Tibial nerve (tissue), 3 donors: ENCODE data around the gene GCNT4.

ENCODE experiments used
- CTCF ChIP-seq, 5 experiments: fragments of 200-600 bp in 3 of 5; fragments of 450-650 bp in 2 of 5; sonication (generic) in 3 of 5; IDR thresholded peaks; one replicate each; pipeline ENCODE4 v1.5.1; 2016 to 2019; ENCODE audit warnings: antibody characterized with exemption in 5 of 5, mild to moderate bottlenecking in 3 of 5, moderate library complexity in 2 of 5
- POLR2A ChIP-seq, 2 donors: fragments of 450-650 bp; IDR thresholded peaks; one replicate each; pipeline ENCODE4 v1.6.1; 2017; ENCODE audit warnings: antibody characterized with exemption in 2 of 2, mild to moderate bottlenecking in 2 of 2, moderate library complexity in 2 of 2

DNA sequence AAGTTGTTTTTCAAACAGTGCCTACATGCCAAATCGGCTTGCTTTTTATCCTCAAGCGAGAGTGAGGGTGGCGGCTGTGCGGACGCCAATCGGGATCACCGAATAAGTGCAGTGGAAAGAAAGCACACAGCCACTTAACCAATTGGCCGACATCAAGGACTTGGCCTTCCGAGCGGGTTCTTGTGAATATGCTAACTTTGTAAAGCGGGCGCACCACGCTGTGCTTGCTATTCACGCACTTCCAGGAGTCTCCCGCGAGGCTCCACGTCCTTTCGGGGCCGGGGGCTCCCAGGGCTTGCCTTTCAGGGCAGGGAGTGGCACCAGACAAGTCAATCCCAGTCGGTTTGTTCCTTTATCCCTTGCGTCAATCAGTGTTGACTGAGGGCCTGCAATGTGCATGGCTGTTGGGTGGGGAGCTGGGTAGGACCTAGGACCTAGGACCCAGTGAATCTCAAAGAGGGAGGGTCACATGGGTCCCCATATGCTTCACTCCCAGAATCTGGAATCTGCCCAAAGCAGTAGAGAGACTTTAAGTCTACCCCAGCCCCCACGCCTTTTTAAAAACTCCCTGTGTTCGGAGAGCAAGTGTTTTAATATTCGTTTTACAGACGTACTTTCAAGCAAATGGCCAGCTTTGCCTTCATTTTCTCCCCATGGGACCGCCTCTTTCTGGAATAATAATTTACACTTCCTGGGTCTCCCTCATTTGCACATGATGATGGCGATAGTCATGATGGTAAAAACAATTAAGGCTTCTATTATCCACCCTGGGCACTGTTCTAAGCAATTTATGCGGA, 2.0 kb upstream of the GCNT4 start:
- TF ChIP-seq CTCF (IDR thresholded peaks at IDR 0.05): no peak
- TF ChIP-seq POLR2A (IDR thresholded peaks at IDR 0.05): no peak
